Muscle of back (tissue), 11 donors: ENCODE measurements around the gene UBLCP1. TPM values are rescaled to one million over a fixed set of nuclear protein-coding genes. Genes with fewer than 3 reads are reported as not detected.
A peak's percentile ranks its signal among the peaks of the same experiment; 100 is the strongest.

Experiments used
- DNase-seq, 3 donors: peaks; one replicate each; pipeline versions ENCODE4 v3.0.0 to v3.0.0-alpha.2; 2013
- polyA plus RNA-seq, 10 donors: library from polyadenylated mRNA; unstranded; fragments of 120-200 nt; gene quantifications; one replicate each; pipeline ENCODE4 v1.2.1, GENCODE V29; 2013; ENCODE audit not compliant: insufficient read length in 10 of 10

The UBLCP1 gene
- polyA plus RNA-seq, 10 donors, result 20.3 to 28.1 (median 23.9) TPM

- peak in 1 of 3 donors; percentile 27 for DNase-seq
These were observed 47.4 kb downstream of the UBLCP1 start for GRCh38 chr5:159310511-159310910.

- DNase-seq, result no peak
These were observed 48.0 kb downstream of the UBLCP1 start for GRCh38 chr5:159311063-159311462.

GRCh38 chr5:159313197-159313596 is 50.1 kb downstream of the UBLCP1 start:
- no peak for DNase-seq

GRCh38 chr5:159316519-159317383 is 53.7 kb downstream of the UBLCP1 start:
- peak in 1 of 3 donors; percentile 37 for DNase-seq

- DNase-seq, result no peak
These were observed 54.8 kb downstream of the UBLCP1 start for GRCh38 chr5:159317849-159318248.

GRCh38 chr5:159318448-159318847 is 55.4 kb downstream of the UBLCP1 start:
- DNase-seq, result no peak

- DNase-seq, result no peak
These were observed 56.3 kb downstream of the UBLCP1 start for GRCh38 chr5:159319363-159319762.

- DNase-seq, result no peak
These were observed 56.7 kb downstream of the UBLCP1 start for GRCh38 chr5:159319832-159320231.

- no peak for DNase-seq
These were observed 59.1 kb downstream of the UBLCP1 start for GRCh38 chr5:159322180-159322579.

GRCh38 chr5:159324102-159324755 is 61.1 kb downstream of the UBLCP1 start:
- peak in 1 of 3 donors; percentile 69 for DNase-seq

GRCh38 chr5:159324986-159325385 is 61.9 kb downstream of the UBLCP1 start:
- no peak for DNase-seq

- no peak for DNase-seq
These were observed 67.2 kb downstream of the UBLCP1 start, which contains the start of gene IL12B for GRCh38 chr5:159330131-159330800. Gene IL12B, minus strand, starts transcription at chr5:159330487. Its CDS starts 3,705 bp downstream, at chr5:159326782.

- DNase-seq, result peak in 2 of 3 donors; percentile 39 to 81
These were observed 68.2 kb downstream of the UBLCP1 start for GRCh38 chr5:159331093-159331973.

GRCh38 chr5:159332800-159333544 is 69.9 kb downstream of the UBLCP1 start:
- peak in 1 of 3 donors; percentile 13 for DNase-seq

- no peak for DNase-seq
These were observed 70.4 kb downstream of the UBLCP1 start for GRCh38 chr5:159333545-159333925.

Other genes starting within 250 kb of the UBLCP1 start
- gene EBF1, start 163.4 kb upstream of the UBLCP1 start, polyA plus RNA-seq, result 10 to 100 TPM; 17.6 to 28.0 (median 18.8) TPM
- 10 to 100 TPM; 34.1 to 60.3 (median 41.9) TPM for gene RNF145, start 53.7 kb upstream of the UBLCP1 start, polyA plus RNA-seq
- gene IL12B, start 67.2 kb downstream of the UBLCP1 start, polyA plus RNA-seq, result under 1 TPM in 1 of 10 donors, not detected in 9; 0.05 TPM